Lung (tissue), 12 donors: ENCODE results near the gene RO60. TPM values are rescaled to one million over a fixed set of nuclear protein-coding genes. Genes with fewer than 3 reads are reported as not detected.
"Not testable (repeated sequence)": the region's sequence is repeated elsewhere in the genome, so short reads cannot be mapped to it uniquely, and the experiment has no call there.

ENCODE experiments used
- ATAC-seq: fragments of 200-7000 bp; cut with Tn5 transposase; one replicate; pipeline ENCODE4 v1.9.1; 2020; ENCODE audit warnings: moderate number of reproducible peaks; ENCODE audit not compliant: insufficient read depth, low FRiP score
- DNase-seq, 3 donors: peaks; one replicate each; pipeline ENCODE4 v3.0.0-alpha.2; 2013 to 2017
- H3K27ac ChIP-seq, 2 donors: one replicate each; pipeline ENCODE4 v1.5.1; 2013; ENCODE audit warnings: mild to moderate bottlenecking in 2 of 2, moderate library complexity in 2 of 2, control low read depth in 1 of 2, inconsistent platforms in 1 of 2, low read depth in 1 of 2, low read length in 1 of 2
- H3K27me3 ChIP-seq, 3 donors: one replicate each; pipeline ENCODE4 v1.5.1; 2013; ENCODE audit warnings: low read length in 2 of 3; ENCODE audit not compliant: control insufficient read depth in 3 of 3, insufficient read depth in 3 of 3
- H3K36me3 ChIP-seq, 4 donors: one replicate each; pipeline ENCODE4 v1.5.1; 2013; ENCODE audit warnings: low read length in 4 of 4, mild to moderate bottlenecking in 1 of 4, moderate library complexity in 1 of 4; ENCODE audit not compliant: control insufficient read depth in 4 of 4, insufficient read depth in 4 of 4
- H3K4me1 ChIP-seq, 5 donors: one replicate each; pipeline ENCODE4 v1.5.1; 2013; ENCODE audit warnings: low read length in 5 of 5, mild to moderate bottlenecking in 2 of 5, moderate library complexity in 1 of 5; ENCODE audit not compliant: control insufficient read depth in 5 of 5, insufficient read depth in 5 of 5
- H3K4me3 ChIP-seq: one replicate; pipeline ENCODE4 v1.5.1; 2013; ENCODE audit warnings: mild to moderate bottlenecking, control low read depth, moderate library complexity
- H3K9ac ChIP-seq, 2 donors: one replicate each; pipeline ENCODE4 v1.5.1; 2013; ENCODE audit warnings: low read length in 2 of 2, control low read depth in 1 of 2; ENCODE audit not compliant: insufficient read depth in 1 of 2
- H3K9me3 ChIP-seq, 4 donors: one replicate each; pipeline ENCODE4 v1.5.1; 2013; ENCODE audit warnings: low read length in 3 of 4, mild to moderate bottlenecking in 1 of 4, moderate library complexity in 1 of 4; ENCODE audit not compliant: control insufficient read depth in 4 of 4, insufficient read depth in 3 of 4
- CTCF ChIP-seq: IDR thresholded peaks from 2 replicates; pipeline ENCODE4 v1.5.1; 2012; ENCODE audit warnings: mild to moderate bottlenecking; ENCODE audit errors: control extremely low read depth, extremely low read depth
- WGBS, 2 donors: extraction: QIAGEN DNeasy Blood & Tissue Kit; methylation state at CpG; one replicate each; pipeline ENCODE4 v1.1.7; 2013; 5-methylcytosine and 5-hydroxymethylcytosine counted together
- polyA plus RNA-seq, 2 donors: library from polyadenylated mRNA; stranded (reverse); fragments of 200-250 nt; gene quantifications; one replicate each; pipeline ENCODE4 v1.2.1, GENCODE V29; 2013
- total RNA-seq, 2 donors: library from RNA; depleted of rRNA in 1 of 2; stranded (reverse); fragments of >200 nt in 1 of 2; gene quantifications; one replicate each; pipeline ENCODE4 v1.2.1, GENCODE V29; 2014 to 2021
- donor health status: control.
- donor health status: control.
- donor health status: Bipolar disorder and iron deficiency.
- donor health status: healthy.
- donor health status: DM: yes; HTN: yes; CAD: no.

The RO60 gene
- total and polyA plus RNA-seq, 4 donors: 6.3 to 147 (median 30.5) TPM

- ATAC-seq: no peak
- Histone ChIP-seq H3K27me3 (no peaks in the 10 kb centered on the region), H3K9me3 (peaks cover 0 to 2% (median 0%) of the 10 kb centered on the region in 4 donors), H3K27ac (peak overlapping the region in 1 of 2 donors; percentile 50), H3K36me3 (peaks cover 2 to 9% (median 7%) of the 10 kb centered on the region in 4 donors), H3K4me1 (peaks cover 0 to 6% (median 0%) of the 10 kb centered on the region in 5 donors), H3K4me3 (no peak overlapping the region), H3K9ac (no peak overlapping the region)
- whole genome bisulfite sequencing, 2 donors: 78 to 95% methylated on average over 1 of the region's 1 CpG
- TF ChIP-seq CTCF: no peak
- no peak for DNase-seq
Measured at GRCh38 chr1:193042766-193043691, 16.4 kb upstream of the RO60 start.

GRCh38 chr1:193048913-193049312 lies 10.5 kb upstream of the RO60 start:
- WGBS, 2 donors: 94 to 96% methylated on average over 5 of the region's 5 CpGs
- not testable (repeated sequence) for H3K27ac ChIP-seq

GRCh38 chr1:193054169-193054675 lies 5.2 kb upstream of the RO60 start:
- Histone ChIP-seq H3K36me3 (peaks cover 0 to 6% (median 4%) of the 10 kb centered on the region in 4 donors), H3K9ac (no peak overlapping the region), H3K27ac (no peak overlapping the region), H3K4me1 (peaks cover 0 to 16% (median 3%) of the 10 kb centered on the region in 5 donors), H3K4me3 (no peak overlapping the region), H3K9me3 (no peaks in the 10 kb centered on the region), H3K27me3 (no peaks in the 10 kb centered on the region)
- no peak for TF ChIP-seq CTCF
- 93 to 94% methylated on average over 4 of the region's 4 CpGs for WGBS, 2 donors
- ATAC-seq (no peak), DNase-seq (no peak)

More at GRCh38 chr1:193048913-193049312, 10.5 kb upstream of the RO60 start:
- H3K4me1 ChIP-seq, H3K27me3 ChIP-seq, H3K9ac ChIP-seq, ATAC-seq, H3K4me3 ChIP-seq, H3K9me3 ChIP-seq, DNase-seq: not testable (repeated sequence)
- H3K36me3 ChIP-seq: peaks cover 3 to 11% (median 11%) of the 10 kb centered on the region in 4 donors

- H3K4me3 ChIP-seq: peak overlapping the region; percentile 81
- no peak for TF ChIP-seq CTCF
- H3K9ac ChIP-seq: peak overlapping the region; percentile 88 to 98
- H3K9me3 ChIP-seq: no peaks in the 10 kb centered on the region
- no peaks in the 10 kb centered on the region for H3K27me3 ChIP-seq
- H3K27ac ChIP-seq: peak overlapping the region; percentile 98
- WGBS, 2 donors: 0% methylated on average over 37 of the region's 37 CpGs
- H3K36me3 ChIP-seq: peaks cover 0 to 9% (median under 1%) of the 10 kb centered on the region in 4 donors
- DNase-seq (peak; percentile 48 to 76 (median 69)), ATAC-seq (peak; percentile 39)
- H3K4me1 ChIP-seq: peaks cover 0 to 24% (median 8%) of the 10 kb centered on the region in 5 donors
Measured at GRCh38 chr1:193058529-193059281, 707 bp upstream of the RO60 start.
